GM23248 (cell line): ENCODE data around the gene SEC11C. TPM values are rescaled to one million over a fixed set of nuclear protein-coding genes. Genes with fewer than 3 reads are reported as not detected.

Source experiments
- DNase-seq: peaks from one replicate; pipeline ENCODE4 v3.0.0-alpha.2; 2015
- H2AFZ ChIP-seq: fragments of 200-600 bp; sonication (generic); 2 replicates; pipeline ENCODE4 v1.6.1; 2016; ENCODE audit warnings: antibody characterized with exemption
- H3F3A ChIP-seq: fragments of 200-600 bp; sonication (generic); 2 replicates; pipeline ENCODE4 v1.6.1; 2016; ENCODE audit warnings: mild to moderate bottlenecking, antibody characterized with exemption, mixed run types; ENCODE audit not compliant: insufficient read depth
- H3K27ac ChIP-seq: fragments of 200-600 bp; sonication (generic); 2 replicates; pipeline ENCODE4 v1.5.1; 2016; ENCODE audit warnings: mild to moderate bottlenecking
- H3K27me3 ChIP-seq: fragments of 200-600 bp; sonication (generic); replicated peaks from 2 replicates; pipeline ENCODE4 v1.6.1; 2016; ENCODE audit warnings: mild to moderate bottlenecking; ENCODE audit not compliant: insufficient read depth
- H3K36me3 ChIP-seq: fragments of 200-600 bp; sonication (generic); 2 replicates; pipeline ENCODE4 v1.6.1; 2016; ENCODE audit warnings: low read depth, mild to moderate bottlenecking
- H3K4me1 ChIP-seq: fragments of 200-600 bp; sonication (generic); 2 replicates; pipeline ENCODE4 v1.6.1; 2016; ENCODE audit warnings: mild to moderate bottlenecking; ENCODE audit not compliant: insufficient read depth
- H3K4me2 ChIP-seq: fragments of 200-600 bp; sonication (generic); one replicate; pipeline ENCODE4 v1.6.1; 2016; ENCODE audit warnings: mild to moderate bottlenecking; ENCODE audit not compliant: unreplicated experiment
- H3K4me3 ChIP-seq: fragments of 200-600 bp; sonication (generic); 2 replicates; pipeline ENCODE4 v1.5.1; 2016; ENCODE audit warnings: mild to moderate bottlenecking
- H3K79me2 ChIP-seq: fragments of 200-600 bp; sonication (generic); 2 replicates; pipeline ENCODE4 v1.6.1; 2016; ENCODE audit warnings: mild to moderate bottlenecking; ENCODE audit not compliant: insufficient read depth
- H3K9ac ChIP-seq: fragments of 200-600 bp; sonication (generic); 2 replicates; pipeline ENCODE4 v1.6.1; 2016; ENCODE audit warnings: mild to moderate bottlenecking
- H3K9me2 ChIP-seq: fragments of 200-600 bp; sonication (generic); 2 replicates; pipeline ENCODE4 v1.6.1; 2016; ENCODE audit warnings: mixed run types, mild to moderate bottlenecking, moderate library complexity; ENCODE audit not compliant: insufficient read depth
- H3K9me3 ChIP-seq: fragments of 200-600 bp; sonication (generic); one replicate; pipeline ENCODE4 v1.6.1; 2017; ENCODE audit warnings: low read depth
- H4K20me1 ChIP-seq: fragments of 200-600 bp; sonication (generic); 2 replicates; pipeline ENCODE4 v1.6.0; 2016; ENCODE audit not compliant: insufficient read depth
- EZH2 ChIP-seq: fragments of 200-600 bp; sonication (generic); IDR thresholded peaks from 2 replicates; pipeline ENCODE4 v1.6.1; 2018; ENCODE audit warnings: antibody characterized with exemption, mild to moderate bottlenecking; ENCODE audit not compliant: insufficient read depth, poor library complexity, severe bottlenecking
- EZH2phosphoT487 ChIP-seq: fragments of 200-600 bp; sonication (generic); IDR thresholded peaks from 2 replicates; pipeline ENCODE4 v1.6.1; 2018; ENCODE audit warnings: antibody characterized with exemption, moderate library complexity, mild to moderate bottlenecking, low read depth; ENCODE audit not compliant: insufficient read depth
- WGBS, 2 experiments: methylation state at CpG; one replicate each; pipeline ENCODE4 v1.1.6; 2015 to 2017; ENCODE audit warnings: low lambda C conversion rate in 2 of 2, low coverage in 1 of 2; ENCODE audit errors: missing lambda C conversion rate in 2 of 2; 5-methylcytosine and 5-hydroxymethylcytosine counted together
- in situ Hi-C: fragments of 300-500 bp; cut with MboI; formaldehyde crosslinking; loops from 2 replicates; pipeline ENCODE4 v1.15.0; 2020
- polyA plus RNA-seq: library from polyadenylated mRNA; unstranded; fragments of >200 nt; fragmentation: Nextera tagmentation; extraction: Ambion mirVana; gene quantifications from 2 replicates; pipeline ENCODE4 v1.2.1, GENCODE V29; 2016
- total RNA-seq: library from RNA; depleted of rRNA; stranded (reverse); fragments of >200 nt; shearing (Covaris generic); gene quantifications from 2 replicates; pipeline ENCODE4 v1.2.3, GENCODE V29; 2014

SEC11C gene
- total and polyA plus RNA-seq, 2 experiments from 2014 or later: 7.7 to 63.9 TPM

- Histone ChIP-seq H4K20me1 (no peaks in the 10 kb centered on the region), H3K27ac (no peak overlapping the region), H3K9ac (no peak overlapping the region), H3K27me3 (no peaks in the 10 kb centered on the region), H3K4me3 (no peak overlapping the region), H3K9me2 (no peaks in the 10 kb centered on the region), H3K9me3 (no peaks in the 10 kb centered on the region), H3K4me1 (no peaks in the 10 kb centered on the region), H3K79me2 (no peaks in the 10 kb centered on the region), H3K4me2 (no peak overlapping the region), H2AFZ (no peak overlapping the region), H3F3A (no peaks in the 10 kb centered on the region), H3K36me3 (no peaks in the 10 kb centered on the region)
- in situ Hi-C loops: no loop called here
- 28 to 39% methylated on average over 1 of the region's 1 CpG for WGBS, 2 experiments
- TF ChIP-seq EZH2phosphoT487 (no peak), EZH2 (no peak)
- DNase-seq: peak; percentile 44
Observed at GRCh38 chr18:59189746-59190145, 50.1 kb downstream of the SEC11C start.

- WGBS, 2 experiments: 33 to 40% methylated on average over 4 of the region's 4 CpGs
- Histone ChIP-seq H3K27me3 (peaks cover 17% of the 10 kb centered on the region; the same call in 1 of the 2 replicates), H3K36me3 (no peaks in the 10 kb centered on the region), H3K79me2 (no peaks in the 10 kb centered on the region), H3K9me3 (no peaks in the 10 kb centered on the region), H4K20me1 (no peaks in the 10 kb centered on the region), H3F3A (no peaks in the 10 kb centered on the region), H2AFZ (no peak overlapping the region), H3K27ac (no peak overlapping the region), H3K9me2 (no peaks in the 10 kb centered on the region), H3K4me1 (no peaks in the 10 kb centered on the region), H3K9ac (no peak overlapping the region), H3K4me2 (no peak overlapping the region), H3K4me3 (no peak overlapping the region)
- in situ Hi-C loops: no loop called here
- no peak for DNase-seq
- TF ChIP-seq EZH2phosphoT487: no peak
- no peak for TF ChIP-seq EZH2
Observed at GRCh38 chr18:59196161-59196725, 56.6 kb downstream of the SEC11C start.

GRCh38 chr18:59197636-59198035, 58.0 kb downstream of the SEC11C start:
- Histone ChIP-seq H3K79me2 (no peaks in the 10 kb centered on the region), H3K9me2 (no peaks in the 10 kb centered on the region), H3K9me3 (no peaks in the 10 kb centered on the region), H3K4me2 (no peak overlapping the region), H3K27ac (no peak overlapping the region), H3F3A (no peaks in the 10 kb centered on the region), H3K9ac (no peak overlapping the region), H3K36me3 (no peaks in the 10 kb centered on the region), H2AFZ (no peak overlapping the region), H3K4me1 (no peaks in the 10 kb centered on the region; the same call in 1 of the 2 replicates), H3K4me3 (no peak overlapping the region), H3K27me3 (peaks cover 17% of the 10 kb centered on the region; the same call in 1 of the 2 replicates), H4K20me1 (no peaks in the 10 kb centered on the region)
- in situ Hi-C loops: no loop called here
- WGBS, 2 experiments: 19 to 23% methylated on average over 2 of the region's 2 CpGs
- no peak for TF ChIP-seq EZH2phosphoT487
- TF ChIP-seq EZH2: no peak
- no peak for DNase-seq

GRCh38 chr18:59198215-59198614, 58.5 kb downstream of the SEC11C start:
- Histone ChIP-seq H3K79me2 (no peaks in the 10 kb centered on the region), H3K9me2 (no peaks in the 10 kb centered on the region), H3K4me1 (no peaks in the 10 kb centered on the region; the same call in 1 of the 2 replicates), H3K36me3 (no peaks in the 10 kb centered on the region), H3K27ac (no peak overlapping the region), H3K27me3 (peaks cover 21% of the 10 kb centered on the region; the same call in 1 of the 2 replicates), H3K4me2 (no peak overlapping the region), H3F3A (no peaks in the 10 kb centered on the region), H3K4me3 (no peak overlapping the region), H2AFZ (no peak overlapping the region), H4K20me1 (no peaks in the 10 kb centered on the region), H3K9me3 (no peaks in the 10 kb centered on the region), H3K9ac (no peak overlapping the region)
- TF ChIP-seq EZH2phosphoT487: no peak
- no peak for DNase-seq
- in situ Hi-C loops: no loop called here
- WGBS, 2 experiments: 91% methylated on average over 6 of the region's 6 CpGs
